Adrenal gland (tissue), 12 donors: ENCODE data around the gene ART3. TPM values are rescaled to one million over a fixed set of nuclear protein-coding genes. Genes with fewer than 3 reads are reported as not detected.

Source experiments
- DNase-seq, 7 donors: peaks; one replicate each; pipeline ENCODE4 v3.0.0-alpha.2; 2019 to 2020
- H3K27ac ChIP-seq, 5 donors: fragments of 200-600 bp; sonication (generic) in 4 of 5; 1 replicate in 3 of 5; 2 replicates in 2 of 5; pipeline versions ENCODE4 v1.5.1 to v1.8.0; 2016 to 2020; ENCODE audit warnings: mild to moderate bottlenecking in 1 of 5
- H3K27me3 ChIP-seq: fragments of 200-600 bp; 2 replicates; pipeline ENCODE4 v1.8.0; 2021
- H3K36me3 ChIP-seq, 2 donors: fragments of 200-600 bp; replicated peaks in 1 of 2; 1 replicate in 1 of 2; 2 replicates in 1 of 2; pipeline versions ENCODE4 v1.5.1 to v1.8.0; 2018 to 2022
- H3K4me1 ChIP-seq, 2 donors: fragments of 200-600 bp; replicated peaks in 1 of 2; 1 replicate in 1 of 2; 2 replicates in 1 of 2; pipeline versions ENCODE4 v1.5.1 to v1.8.0; 2018 to 2021
- H3K4me3 ChIP-seq, 4 donors: fragments of 200-600 bp; sonication (generic) in 3 of 4; one replicate each; pipeline ENCODE4 v1.5.1; 2016 to 2018
- H3K9me3 ChIP-seq, 3 donors: fragments of 200-600 bp; sonication (generic) in 1 of 3; replicated peaks in 1 of 3; 1 replicate in 2 of 3; 2 replicates in 1 of 3; pipeline versions ENCODE4 v1.5.1 to v1.8.0; 2016 to 2021
- POLR2A ChIP-seq, 2 donors: fragments of 450-650 bp; IDR thresholded peaks; one replicate each; pipeline ENCODE4 v1.6.1; 2017; ENCODE audit warnings: antibody characterized with exemption in 2 of 2, mild to moderate bottlenecking in 2 of 2, moderate library complexity in 1 of 2
- WGBS, 4 donors: extraction: QIAGEN DNeasy Blood & Tissue Kit in 2 of 4; methylation state at CpG; one replicate each; pipeline versions ENCODE4 v1.1.5 to v1.1.7; 2013 to 2017; 5-methylcytosine and 5-hydroxymethylcytosine counted together
- intact Hi-C, 2 donors: fragments of 100-400 bp; cut with DNase I; formaldehyde crosslinking; loops; one replicate each; pipeline versions ENCODE4 v1.14.1 to v1.15.0; 2022 to 2023
- polyA plus RNA-seq, 3 donors: library from polyadenylated mRNA; stranded (reverse); fragments of 200-250 nt in 2 of 3; fragments of 350-450 nt in 1 of 3; fragmentation: Illumina TruSeq in 1 of 3; extraction: RNeasy Lipid Tissue Mini Kit (QIAGEN cat#74804) in 1 of 3; gene quantifications; one replicate each; pipeline ENCODE4 v1.2.3, GENCODE V29; 2013 to 2014
- total RNA-seq, 9 donors: library from RNA; depleted of rRNA in 4 of 9; stranded (reverse); fragments of >200 nt in 4 of 9; fragments of 120-200 nt in 1 of 9; fragmentation: NEBNext Ultra II Directional in 1 of 9; extraction: Animal tissue kit (Norgen Biotek cat#: 25700) in 1 of 9; gene quantifications; one replicate each; pipeline versions ENCODE4 v1.1.0 to v1.2.4, GENCODE V29; 2013 to 2023
- TF ChIP-seq, protein P1 (sequence below), 6 experiments: fragments of 450-650 bp in 4 of 6; fragments of 200-600 bp in 2 of 6; sonication (generic) in 1 of 6; IDR thresholded peaks; 1 replicate in 5 of 6; 2 replicates in 1 of 6; pipeline versions ENCODE4 v1.5.1 to v1.8.0; 2016 to 2021; ENCODE audit warnings: antibody characterized with exemption in 6 of 6, mild to moderate bottlenecking in 2 of 6, moderate library complexity in 1 of 6
- donor health status: healthy with polysubstance abuse.
- donor health status: Bipolar disorder and iron deficiency.
- donor health status: DM: yes; HTN: yes; CAD: no.
- donor health status: DM: no; HTN: no; CAD: no.
- donor health status: DM: no; HTN: no; CAD: no.
- donor health status: DM: yes; HTN: yes; CAD: no.

The ART3 gene
- total and polyA plus RNA-seq, 12 donors: 0.16 to 1.1 (median 0.70) TPM; not detected in 7

DNA sequence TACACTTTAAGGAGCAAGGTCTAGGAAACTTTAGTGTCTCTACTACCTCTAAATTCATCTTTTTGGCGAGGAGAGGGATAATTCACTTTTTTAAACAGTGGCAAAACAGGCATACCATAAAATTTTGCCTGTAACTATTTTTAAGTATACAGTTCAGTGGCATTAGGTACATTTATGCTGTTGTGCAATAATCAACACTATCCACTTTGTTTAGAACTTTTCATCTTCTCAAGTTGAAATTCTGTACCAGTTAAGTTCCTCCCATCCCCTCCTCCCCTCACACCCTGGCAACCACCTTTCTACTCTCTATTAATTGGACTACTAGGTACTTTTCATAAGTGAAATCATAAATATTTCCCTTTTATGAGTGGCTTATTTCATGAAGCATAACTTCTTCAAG is 42.3 kb downstream of the ART3 start:
- H3K4me3 ChIP-seq: no peak overlapping the region
- intact Hi-C loops: no loop called here
- H3K4me1 ChIP-seq: no peaks in the 10 kb centered on the region
- no peak overlapping the region for H3K27ac ChIP-seq
- no peak for TF ChIP-seq POLR2A (IDR thresholded peaks at IDR 0.05)
- TF ChIP-seq, protein P1, sequence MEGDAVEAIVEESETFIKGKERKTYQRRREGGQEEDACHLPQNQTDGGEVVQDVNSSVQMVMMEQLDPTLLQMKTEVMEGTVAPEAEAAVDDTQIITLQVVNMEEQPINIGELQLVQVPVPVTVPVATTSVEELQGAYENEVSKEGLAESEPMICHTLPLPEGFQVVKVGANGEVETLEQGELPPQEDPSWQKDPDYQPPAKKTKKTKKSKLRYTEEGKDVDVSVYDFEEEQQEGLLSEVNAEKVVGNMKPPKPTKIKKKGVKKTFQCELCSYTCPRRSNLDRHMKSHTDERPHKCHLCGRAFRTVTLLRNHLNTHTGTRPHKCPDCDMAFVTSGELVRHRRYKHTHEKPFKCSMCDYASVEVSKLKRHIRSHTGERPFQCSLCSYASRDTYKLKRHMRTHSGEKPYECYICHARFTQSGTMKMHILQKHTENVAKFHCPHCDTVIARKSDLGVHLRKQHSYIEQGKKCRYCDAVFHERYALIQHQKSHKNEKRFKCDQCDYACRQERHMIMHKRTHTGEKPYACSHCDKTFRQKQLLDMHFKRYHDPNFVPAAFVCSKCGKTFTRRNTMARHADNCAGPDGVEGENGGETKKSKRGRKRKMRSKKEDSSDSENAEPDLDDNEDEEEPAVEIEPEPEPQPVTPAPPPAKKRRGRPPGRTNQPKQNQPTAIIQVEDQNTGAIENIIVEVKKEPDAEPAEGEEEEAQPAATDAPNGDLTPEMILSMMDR (IDR thresholded peaks at IDR 0.05): no peak
- 80 to 100% (median 99%) methylated on average over 1 of the region's 1 CpG for WGBS, 4 donors
- no peak for DNase-seq
- H3K27me3 ChIP-seq: no peaks in the 10 kb centered on the region
- peaks cover 0 to 22% of the 10 kb centered on the region in 2 donors for H3K36me3 ChIP-seq
- no peaks in the 10 kb centered on the region for H3K9me3 ChIP-seq

DNA sequence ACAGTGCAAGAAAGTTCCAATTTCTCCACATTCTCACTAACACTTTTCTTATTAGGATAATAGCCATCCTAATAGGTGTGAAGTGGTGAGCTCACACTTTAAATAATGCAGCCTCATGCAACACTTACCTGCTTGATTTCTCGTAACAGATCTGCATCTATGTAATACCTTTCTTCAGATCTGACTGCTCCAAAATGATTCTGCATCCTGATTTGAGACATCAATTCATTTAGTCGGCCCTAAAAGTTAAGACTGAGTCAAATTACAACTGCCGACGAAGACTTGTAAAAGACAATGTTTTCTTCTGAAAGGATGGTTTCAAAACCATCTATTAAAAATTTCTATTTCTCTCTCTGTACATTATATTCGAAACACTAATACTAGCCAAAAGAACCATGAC is 43.0 kb downstream of the ART3 start:
- TF ChIP-seq POLR2A (IDR thresholded peaks at IDR 0.05): no peak
- TF ChIP-seq, protein P1 (IDR thresholded peaks at IDR 0.05): no peak
- H3K27ac ChIP-seq: no peak overlapping the region
- no peak overlapping the region for H3K4me3 ChIP-seq
- no peaks in the 10 kb centered on the region for H3K4me1 ChIP-seq
- intact Hi-C loops: no loop called here
- no peak for DNase-seq
- H3K9me3 ChIP-seq: no peaks in the 10 kb centered on the region
- WGBS, 4 donors: 95 to 97% (median 97%) methylated on average over 5 of the region's 5 CpGs
- peaks cover 0 to 22% of the 10 kb centered on the region in 2 donors for H3K36me3 ChIP-seq
- no peaks in the 10 kb centered on the region for H3K27me3 ChIP-seq

DNA sequence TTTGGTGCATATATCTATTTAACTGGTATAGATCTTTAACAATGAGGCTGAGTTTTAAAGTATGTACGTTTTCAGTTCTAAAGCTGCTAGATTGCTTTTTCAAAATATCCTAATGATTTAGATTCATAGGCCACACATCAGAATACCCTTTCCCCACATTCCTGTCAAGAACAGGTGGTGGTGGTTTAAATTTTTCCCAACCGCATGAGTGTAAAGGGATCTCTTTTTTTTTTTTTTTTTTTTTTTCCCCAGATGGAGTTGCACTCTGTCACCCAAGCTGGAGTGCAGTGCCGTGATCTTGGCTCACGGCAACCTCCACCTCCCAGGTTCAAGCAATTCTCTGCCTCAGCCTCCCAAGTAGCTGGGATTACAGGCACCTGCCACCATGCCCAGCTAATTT is 45.7 kb downstream of the ART3 start:
- no peaks in the 10 kb centered on the region for H3K4me1 ChIP-seq
- TF ChIP-seq, protein P1 (IDR thresholded peaks at IDR 0.05): no peak
- no peak for TF ChIP-seq POLR2A (IDR thresholded peaks at IDR 0.05)
- intact Hi-C loops: no loop called here
- 94 to 97% (median 95%) methylated on average over 4 of the region's 4 CpGs for WGBS, 4 donors
- no peaks in the 10 kb centered on the region for H3K9me3 ChIP-seq
- no peaks in the 10 kb centered on the region for H3K27me3 ChIP-seq
- H3K4me3 ChIP-seq: no peak overlapping the region
- no peak for DNase-seq
- H3K27ac ChIP-seq: no peak overlapping the region
- H3K36me3 ChIP-seq: peaks cover 0 to 34% of the 10 kb centered on the region in 2 donors

DNA sequence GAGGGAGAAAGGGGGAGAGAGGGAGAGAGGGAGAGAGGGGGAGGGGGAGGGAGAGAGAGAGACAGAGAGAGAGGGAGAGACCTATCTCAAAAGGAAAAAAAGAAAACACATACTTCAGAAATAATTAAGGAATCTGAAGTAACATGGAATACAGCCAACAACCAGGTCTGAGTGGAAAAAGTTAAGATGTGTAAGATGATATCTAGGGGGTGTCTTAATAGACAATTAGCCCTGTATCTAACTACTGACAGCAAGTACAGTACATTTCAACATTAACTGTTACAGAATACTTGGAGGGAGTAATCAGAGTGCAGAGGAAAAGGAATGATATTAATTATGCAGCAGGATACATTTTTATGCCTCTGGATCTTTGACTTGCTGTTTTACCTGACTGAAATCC is 51.3 kb downstream of the ART3 start:
- Histone ChIP-seq H3K36me3 (peaks cover 0 to 20% of the 10 kb centered on the region in 2 donors), H3K4me3 (no peak overlapping the region)

More for the DNA sequence above, 51.3 kb downstream of the ART3 start:
- TF ChIP-seq, protein P1 (IDR thresholded peaks at IDR 0.05): no peak
- TF ChIP-seq POLR2A (IDR thresholded peaks at IDR 0.05): no peak
- intact Hi-C loops: no loop called here
- Histone ChIP-seq H3K9me3 (no peaks in the 10 kb centered on the region), H3K4me1 (no peaks in the 10 kb centered on the region), H3K27me3 (no peaks in the 10 kb centered on the region), H3K27ac (no peak overlapping the region)
- DNase-seq: no peak
